ENCODE measurements around the gene MYO5A.

Gene MYO5A

GRCh38 chr15:52331490-52332240, 197.0 kb downstream of the MYO5A start:
- Histone ChIP-seq H3K4me1 (ENCODE audit: insufficient read depth, low read length) (peaks cover 7% of the 10 kb centered on the region; the same call in 1 of the 2 replicates), H3K9me3 (ENCODE audit: control insufficient read depth, insufficient read depth, low read length) (no peaks in the 10 kb centered on the region), H3K9ac (ENCODE audit: low read depth, low read length) (no peak overlapping the region), H3K36me3 (ENCODE audit: insufficient read depth, low read length) (peaks cover 4% of the 10 kb centered on the region; the same call in 1 of the 2 replicates)

- Histone ChIP-seq H3K36me3 (ENCODE audit: insufficient read depth, low read length) (peaks cover 4% of the 10 kb centered on the region; the same call in 1 of the 2 replicates), H3K9me3 (ENCODE audit: control insufficient read depth, insufficient read depth, low read length) (no peaks in the 10 kb centered on the region), H3K4me1 (ENCODE audit: insufficient read depth, low read length) (peaks cover 7% of the 10 kb centered on the region; the same call in 1 of the 2 replicates), H3K9ac (ENCODE audit: low read depth, low read length) (no peak overlapping the region)
Observed at GRCh38 chr15:52329987-52330386, 198.7 kb downstream of the MYO5A start.

- H3K4me1 ChIP-seq (ENCODE audit: insufficient read depth, low read length): peaks cover 7% of the 10 kb centered on the region; the same call in 1 of the 2 replicates
- no peak overlapping the region for H3K9ac ChIP-seq (ENCODE audit: low read depth, low read length)
- H3K9me3 ChIP-seq (ENCODE audit: control insufficient read depth, insufficient read depth, low read length): no peaks in the 10 kb centered on the region
- peaks cover 4% of the 10 kb centered on the region; the same call in 1 of the 2 replicates for H3K36me3 ChIP-seq (ENCODE audit: insufficient read depth, low read length)
Observed at GRCh38 chr15:52329150-52329549, 199.5 kb downstream of the MYO5A start.

GRCh38 chr15:52328680-52329079, 200.0 kb downstream of the MYO5A start:
- Histone ChIP-seq H3K4me1 (ENCODE audit: insufficient read depth, low read length) (peaks cover 7% of the 10 kb centered on the region; the same call in 1 of the 2 replicates), H3K9me3 (ENCODE audit: control insufficient read depth, insufficient read depth, low read length) (no peaks in the 10 kb centered on the region), H3K9ac (ENCODE audit: low read depth, low read length) (no peak overlapping the region), H3K36me3 (ENCODE audit: insufficient read depth, low read length) (peaks cover 4% of the 10 kb centered on the region; the same call in 1 of the 2 replicates)

- Histone ChIP-seq H3K36me3 (ENCODE audit: insufficient read depth, low read length) (peaks cover 4% of the 10 kb centered on the region; the same call in 1 of the 2 replicates), H3K9me3 (ENCODE audit: control insufficient read depth, insufficient read depth, low read length) (no peaks in the 10 kb centered on the region), H3K9ac (ENCODE audit: low read depth, low read length) (no peak overlapping the region)
Observed at GRCh38 chr15:52326756-52327155, 201.9 kb downstream of the MYO5A start.

GRCh38 chr15:52324109-52324508, 204.6 kb downstream of the MYO5A start:
- H3K9ac ChIP-seq (ENCODE audit: low read depth, low read length): no peak overlapping the region
- no peaks in the 10 kb centered on the region for H3K9me3 ChIP-seq (ENCODE audit: control insufficient read depth, insufficient read depth, low read length)
- H3K36me3 ChIP-seq (ENCODE audit: insufficient read depth, low read length): peaks cover 4% of the 10 kb centered on the region; the same call in 1 of the 2 replicates

More at GRCh38 chr15:52326756-52327155, 201.9 kb downstream of the MYO5A start:
- H3K4me1 ChIP-seq (ENCODE audit: insufficient read depth, low read length): peaks cover 6% of the 10 kb centered on the region; the same call in 1 of the 2 replicates

GRCh38 chr15:52318729-52319500, 209.8 kb downstream of the MYO5A start:
- Histone ChIP-seq H3K9me3 (ENCODE audit: control insufficient read depth, insufficient read depth, low read length) (no peaks in the 10 kb centered on the region), H3K4me1 (ENCODE audit: insufficient read depth, low read length) (no peaks in the 10 kb centered on the region), H3K9ac (ENCODE audit: low read depth, low read length) (no peak overlapping the region), H3K36me3 (ENCODE audit: insufficient read depth, low read length) (peaks cover 4% of the 10 kb centered on the region; the same call in 1 of the 2 replicates)

More at GRCh38 chr15:52324109-52324508, 204.6 kb downstream of the MYO5A start:
- no peaks in the 10 kb centered on the region for H3K4me1 ChIP-seq (ENCODE audit: insufficient read depth, low read length)

- Histone ChIP-seq H3K9ac (ENCODE audit: low read depth, low read length) (no peak overlapping the region), H3K4me1 (ENCODE audit: insufficient read depth, low read length) (no peaks in the 10 kb centered on the region), H3K36me3 (ENCODE audit: insufficient read depth, low read length) (peaks cover 4% of the 10 kb centered on the region; the same call in 1 of the 2 replicates), H3K9me3 (ENCODE audit: control insufficient read depth, insufficient read depth, low read length) (no peaks in the 10 kb centered on the region)
Observed at GRCh38 chr15:52317688-52318087, 211.0 kb downstream of the MYO5A start.

GRCh38 chr15:52317022-52317421, 211.7 kb downstream of the MYO5A start:
- Histone ChIP-seq H3K4me1 (ENCODE audit: insufficient read depth, low read length) (no peaks in the 10 kb centered on the region), H3K9ac (ENCODE audit: low read depth, low read length) (no peak overlapping the region), H3K36me3 (ENCODE audit: insufficient read depth, low read length) (peaks cover 4% of the 10 kb centered on the region; the same call in 1 of the 2 replicates), H3K9me3 (ENCODE audit: control insufficient read depth, insufficient read depth, low read length) (no peaks in the 10 kb centered on the region)

GRCh38 chr15:52309154-52309548, 219.5 kb downstream of the MYO5A start:
- Histone ChIP-seq H3K4me1 (ENCODE audit: insufficient read depth, low read length) (no peaks in the 10 kb centered on the region), H3K9me3 (ENCODE audit: control insufficient read depth, insufficient read depth, low read length) (no peaks in the 10 kb centered on the region), H3K36me3 (ENCODE audit: insufficient read depth, low read length) (no peaks in the 10 kb centered on the region), H3K9ac (ENCODE audit: low read depth, low read length) (no peak overlapping the region)

- H3K4me1 ChIP-seq (ENCODE audit: insufficient read depth, low read length): peaks cover 1% of the 10 kb centered on the region; the same call in 1 of the 2 replicates
- H3K9me3 ChIP-seq (ENCODE audit: control insufficient read depth, insufficient read depth, low read length): no peaks in the 10 kb centered on the region
- no peak overlapping the region for H3K9ac ChIP-seq (ENCODE audit: low read depth, low read length)
- H3K36me3 ChIP-seq (ENCODE audit: insufficient read depth, low read length): no peaks in the 10 kb centered on the region
Observed at GRCh38 chr15:52308446-52309153, 220.1 kb downstream of the MYO5A start.

GRCh38 chr15:52307847-52308246, 220.8 kb downstream of the MYO5A start:
- Histone ChIP-seq H3K4me1 (ENCODE audit: insufficient read depth, low read length) (peaks cover 9% of the 10 kb centered on the region), H3K9ac (ENCODE audit: low read depth, low read length) (no peak overlapping the region), H3K36me3 (ENCODE audit: insufficient read depth, low read length) (no peaks in the 10 kb centered on the region), H3K9me3 (ENCODE audit: control insufficient read depth, insufficient read depth, low read length) (no peaks in the 10 kb centered on the region)

GRCh38 chr15:52306270-52306669, 222.4 kb downstream of the MYO5A start:
- H3K9ac ChIP-seq (ENCODE audit: low read depth, low read length): no peak overlapping the region
- H3K9me3 ChIP-seq (ENCODE audit: control insufficient read depth, insufficient read depth, low read length): no peaks in the 10 kb centered on the region
- no peaks in the 10 kb centered on the region for H3K36me3 ChIP-seq (ENCODE audit: insufficient read depth, low read length)
- H3K4me1 ChIP-seq (ENCODE audit: insufficient read depth, low read length): peaks cover 12% of the 10 kb centered on the region

Measured in ES-I3 (cell line).